SH-SY5Y (cell line): Measurements from ENCODE around the gene GPR35.

Experiments
- GATA2 ChIP-seq: IDR thresholded peaks from 2 replicates; pipeline ENCODE4 v1.6.1; 2011; ENCODE audit warnings: mild to moderate bottlenecking, low read depth, low read length
- GATA3 ChIP-seq: IDR thresholded peaks from 2 replicates; pipeline ENCODE4 v1.6.1; 2011; ENCODE audit warnings: low read depth, mild to moderate bottlenecking, low read length, moderate library complexity

GPR35 gene

DNA sequence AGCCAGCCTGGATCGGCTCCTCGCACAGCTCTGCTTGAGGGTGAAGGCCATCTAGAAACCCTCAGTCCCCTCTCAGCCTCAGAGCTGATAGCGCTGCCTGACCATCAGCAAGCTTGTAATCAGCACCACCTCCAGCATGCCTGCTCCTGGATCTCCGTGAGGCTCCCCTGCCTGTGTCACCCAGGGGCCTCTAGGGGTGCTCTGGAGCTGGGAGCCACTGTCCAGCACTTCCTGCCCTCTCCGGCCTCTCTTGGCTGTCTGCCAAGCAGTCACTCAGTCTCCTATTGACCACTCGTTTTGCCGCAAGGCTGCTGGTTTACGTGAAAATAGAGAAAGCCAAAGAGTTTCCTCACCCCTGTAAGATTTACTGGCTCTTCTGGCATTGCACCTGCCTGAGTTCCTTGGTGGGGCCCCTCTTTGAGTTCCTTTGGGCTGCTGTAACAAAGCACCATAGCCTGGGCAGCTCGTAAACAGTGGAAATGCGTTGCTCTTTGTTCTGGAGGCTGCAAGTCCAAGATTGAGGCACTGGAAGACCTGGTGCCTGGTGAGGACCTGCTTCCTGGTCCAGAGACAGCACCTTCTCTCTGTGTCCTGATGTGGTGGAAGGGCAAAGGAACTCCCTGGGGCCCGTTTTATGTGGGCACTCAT is 20.9 kb upstream of the GPR35 start:
- no peak for TF ChIP-seq GATA2
- no peak for TF ChIP-seq GATA3

DNA sequence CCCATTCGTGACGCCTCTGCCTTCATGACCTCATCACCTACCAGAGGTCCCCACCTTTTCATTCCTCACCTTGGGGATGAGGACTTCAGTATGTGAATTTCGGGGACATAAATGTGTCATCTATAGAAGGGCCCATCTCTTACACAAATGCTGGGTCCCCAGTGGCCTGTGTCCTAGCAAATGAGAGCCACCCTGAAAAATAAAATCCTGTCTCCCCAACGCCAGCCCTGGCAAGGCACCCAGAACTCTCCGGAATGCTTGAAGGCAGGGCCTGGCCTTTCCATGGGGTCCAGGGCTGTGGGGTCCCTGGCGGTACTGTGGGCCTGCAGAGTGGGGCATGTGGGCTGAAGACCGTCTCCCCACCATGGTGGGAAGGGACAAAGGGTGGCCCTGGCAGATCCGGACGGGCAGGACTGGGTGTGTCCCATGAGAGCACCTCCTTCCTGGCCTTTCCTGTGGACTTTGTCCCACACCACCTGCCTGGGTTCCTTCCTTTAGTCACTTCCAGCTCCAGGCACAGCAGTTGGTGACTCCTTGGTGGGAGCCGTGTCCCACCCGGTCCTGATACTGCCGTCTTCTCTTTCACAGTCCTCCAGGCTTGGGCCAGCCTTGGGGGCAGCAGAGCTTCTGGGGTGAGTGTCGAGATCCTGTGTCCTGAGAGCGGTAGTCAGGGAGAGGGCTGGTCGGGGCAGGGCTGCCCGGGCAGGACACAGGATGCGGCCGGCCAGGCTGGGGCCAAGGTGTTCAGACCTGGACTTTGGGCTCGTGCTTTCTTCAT is 20.2 kb upstream of the GPR35 start:
- no peak for TF ChIP-seq GATA2
- TF ChIP-seq GATA3, result no peak

DNA sequence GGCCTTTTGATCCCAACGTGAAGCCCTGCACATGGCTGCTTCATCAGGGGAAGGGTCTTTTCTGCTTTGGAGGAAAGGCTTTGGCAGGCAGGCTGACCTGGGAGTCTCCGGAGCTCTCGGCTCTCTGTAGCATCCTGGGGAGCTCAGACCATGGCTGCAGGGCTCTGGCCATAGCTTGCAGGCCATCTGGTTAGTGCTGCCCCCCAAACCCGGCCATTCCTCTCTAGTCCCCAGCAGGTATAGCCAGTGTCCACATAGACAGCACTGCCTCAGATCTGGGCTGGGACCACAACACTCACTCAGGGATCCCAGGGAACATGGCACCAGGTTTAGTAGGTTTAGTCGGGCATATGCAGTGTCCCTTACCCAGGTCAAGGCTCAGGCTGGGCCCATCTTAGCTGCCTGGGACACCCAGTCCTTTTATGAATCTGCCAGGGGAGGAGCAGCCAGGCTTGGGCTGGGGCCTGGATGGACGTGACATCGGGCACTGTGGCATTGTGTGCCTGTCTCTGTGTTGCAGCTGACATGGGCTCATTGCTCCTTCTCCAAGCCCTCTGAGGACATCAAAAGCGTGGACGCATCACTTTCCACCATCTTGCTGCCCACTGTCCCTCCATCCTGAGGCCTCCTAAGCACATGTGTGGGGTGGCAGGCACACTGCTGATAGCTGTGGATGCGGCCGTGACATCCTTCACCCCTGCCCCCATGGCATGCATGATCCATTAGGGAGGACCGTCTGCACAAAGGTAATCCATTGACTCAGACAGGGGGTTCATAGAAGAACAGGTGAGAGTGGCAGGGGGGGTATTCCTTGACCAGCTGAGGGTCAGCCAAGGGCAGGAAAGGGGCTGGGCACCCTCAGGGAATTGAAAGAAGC is 19.2 kb upstream of the GPR35 start:
- TF ChIP-seq GATA2, result no peak
- no peak for TF ChIP-seq GATA3

DNA sequence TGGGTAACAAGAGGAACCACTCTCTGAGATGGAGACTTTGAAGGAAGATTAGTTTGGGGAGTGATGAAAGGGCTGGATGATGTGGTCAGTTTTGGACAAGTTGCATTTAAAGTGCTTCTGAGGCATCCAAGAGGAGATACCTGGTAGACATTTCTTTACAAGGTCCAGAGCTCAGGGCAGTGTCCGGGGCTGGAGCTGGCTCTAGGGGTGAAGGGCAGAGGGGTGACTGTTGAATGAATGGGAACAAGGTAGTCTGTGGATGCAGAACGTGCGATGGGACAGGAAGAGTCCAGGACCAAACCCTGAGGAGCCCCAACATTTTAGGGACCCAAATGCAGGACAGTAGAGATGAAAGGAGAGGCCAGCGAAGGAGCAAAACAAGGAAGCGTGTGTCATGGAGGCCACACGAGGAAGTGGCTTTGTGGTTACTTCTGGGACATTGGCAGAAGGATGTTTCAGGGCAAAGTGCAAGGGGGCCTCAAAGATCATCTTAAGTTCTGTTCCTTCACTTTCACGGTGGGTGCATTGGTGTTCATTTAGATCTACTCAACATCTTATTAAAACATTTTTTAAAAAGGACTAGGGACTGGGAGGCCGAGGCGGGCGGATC is 13.6 kb upstream of the GPR35 start:
- TF ChIP-seq GATA2, result no peak
- TF ChIP-seq GATA3, result no peak

DNA sequence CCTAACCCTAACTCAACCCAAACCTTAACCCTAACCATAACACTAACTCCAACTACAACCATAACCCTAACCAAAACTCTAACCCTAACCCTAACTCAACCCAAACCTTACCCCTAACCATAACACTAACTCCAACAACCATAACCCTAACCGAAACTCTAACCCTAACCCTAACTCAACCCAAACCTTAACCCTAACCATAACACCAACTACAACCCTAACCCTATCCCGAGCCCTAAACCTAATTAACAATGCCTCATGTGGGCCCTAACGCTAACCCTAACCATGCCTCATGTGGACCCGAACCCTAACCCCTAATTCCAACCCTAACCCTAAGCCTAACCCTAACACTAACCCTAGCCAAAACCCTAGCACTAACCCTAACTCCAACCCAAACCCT is 11.5 kb upstream of the GPR35 start:
- no peak for TF ChIP-seq GATA3
- TF ChIP-seq GATA2, result no peak

DNA sequence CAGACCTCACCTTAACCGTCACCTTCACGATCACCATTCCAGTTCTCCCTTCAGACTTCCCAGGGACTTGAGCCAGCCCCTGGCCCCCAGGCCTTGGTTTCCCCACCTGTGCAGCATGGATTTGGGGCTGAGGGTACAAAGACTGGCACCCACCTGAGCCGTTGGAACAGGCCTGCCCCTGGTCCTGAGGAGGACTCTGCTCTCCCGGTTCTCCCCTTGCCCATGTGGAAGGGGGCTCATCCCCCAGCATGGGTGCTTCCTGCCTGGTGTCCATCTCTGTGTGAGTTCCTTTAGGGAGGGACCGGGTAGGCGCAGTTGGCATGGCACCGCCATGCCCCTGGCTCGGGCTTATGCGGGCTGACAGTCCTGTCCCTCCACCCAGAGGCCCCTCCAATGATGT is 10.9 kb upstream of the GPR35 start:
- TF ChIP-seq GATA2 (no peak), GATA3 (no peak)

DNA sequence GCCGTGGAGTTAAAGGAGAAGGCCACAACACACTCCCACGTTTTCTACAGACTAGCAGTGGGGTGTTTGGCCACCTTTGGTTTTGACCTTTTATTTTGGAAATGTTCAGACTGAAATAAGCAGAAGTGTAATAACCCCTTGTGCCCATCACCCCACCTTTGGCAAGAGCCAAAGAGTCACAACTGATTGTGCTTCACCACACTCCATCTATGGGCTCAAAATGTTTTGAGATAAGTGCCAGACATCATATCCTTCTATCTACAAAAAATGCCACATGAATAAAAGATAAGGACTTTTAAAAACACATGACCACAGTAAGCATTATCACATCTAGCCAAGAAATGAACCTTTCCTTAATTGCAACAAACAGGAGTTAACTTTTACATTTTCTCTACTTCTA is 9.9 kb upstream of the GPR35 start:
- TF ChIP-seq GATA3 (no peak), GATA2 (no peak; the same call in 1 of the 2 replicates)

DNA sequence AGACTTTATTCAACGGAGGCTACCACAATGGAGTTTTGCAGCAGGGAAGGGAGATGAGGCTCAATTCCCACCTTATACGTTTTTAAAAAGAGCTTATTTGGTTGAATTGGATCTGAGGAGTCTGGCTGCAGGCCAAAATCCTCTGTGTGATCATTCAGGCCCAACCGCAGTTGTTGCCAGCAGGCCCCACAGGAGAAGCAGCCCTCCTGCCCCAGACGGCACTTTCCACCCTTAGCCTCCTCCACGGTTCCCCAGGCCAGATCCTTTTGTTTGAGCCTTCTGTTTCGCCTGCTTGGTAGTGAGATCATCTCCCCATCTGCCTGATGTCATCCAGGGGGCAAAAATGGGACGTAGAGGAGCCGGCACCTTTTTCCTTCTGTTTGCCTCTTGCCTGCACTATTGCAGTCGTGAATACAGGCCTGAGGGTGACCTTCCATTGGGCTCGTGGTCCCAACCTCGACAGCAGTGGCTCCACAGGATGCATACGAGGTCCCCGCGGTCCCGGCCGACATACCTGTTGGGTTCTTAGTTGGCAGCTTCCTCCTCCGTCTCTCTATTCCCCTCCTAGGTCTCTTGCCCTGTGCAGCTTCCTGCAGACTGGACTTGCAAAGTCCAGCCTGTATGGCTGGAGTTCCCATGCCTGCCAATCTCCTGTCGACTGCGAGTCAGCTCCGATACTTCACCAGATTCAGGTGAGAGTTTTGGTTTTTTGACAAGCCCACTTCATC is 9.3 kb upstream of the GPR35 start:
- TF ChIP-seq GATA3 (no peak), GATA2 (no peak)

DNA sequence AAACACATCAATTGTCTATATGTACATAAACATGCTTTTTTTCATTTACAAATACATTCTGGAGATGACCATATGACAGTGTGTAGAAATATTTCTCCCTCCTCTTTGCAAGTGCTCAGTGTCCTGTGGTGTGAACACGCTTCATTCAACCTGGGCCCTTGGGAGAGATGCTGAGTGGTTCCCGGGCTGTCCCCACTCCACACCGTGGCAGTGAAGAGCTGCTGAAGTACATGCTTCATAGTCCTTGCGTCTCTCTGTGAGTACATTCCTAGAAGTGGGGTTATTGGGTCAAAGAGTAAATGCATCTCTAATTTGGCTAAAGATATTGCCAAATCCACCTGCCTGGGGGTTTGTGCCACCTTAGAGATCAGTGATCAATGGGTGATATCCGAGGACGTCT is 6.5 kb upstream of the GPR35 start:
- TF ChIP-seq GATA2, result no peak
- TF ChIP-seq GATA3, result no peak

DNA sequence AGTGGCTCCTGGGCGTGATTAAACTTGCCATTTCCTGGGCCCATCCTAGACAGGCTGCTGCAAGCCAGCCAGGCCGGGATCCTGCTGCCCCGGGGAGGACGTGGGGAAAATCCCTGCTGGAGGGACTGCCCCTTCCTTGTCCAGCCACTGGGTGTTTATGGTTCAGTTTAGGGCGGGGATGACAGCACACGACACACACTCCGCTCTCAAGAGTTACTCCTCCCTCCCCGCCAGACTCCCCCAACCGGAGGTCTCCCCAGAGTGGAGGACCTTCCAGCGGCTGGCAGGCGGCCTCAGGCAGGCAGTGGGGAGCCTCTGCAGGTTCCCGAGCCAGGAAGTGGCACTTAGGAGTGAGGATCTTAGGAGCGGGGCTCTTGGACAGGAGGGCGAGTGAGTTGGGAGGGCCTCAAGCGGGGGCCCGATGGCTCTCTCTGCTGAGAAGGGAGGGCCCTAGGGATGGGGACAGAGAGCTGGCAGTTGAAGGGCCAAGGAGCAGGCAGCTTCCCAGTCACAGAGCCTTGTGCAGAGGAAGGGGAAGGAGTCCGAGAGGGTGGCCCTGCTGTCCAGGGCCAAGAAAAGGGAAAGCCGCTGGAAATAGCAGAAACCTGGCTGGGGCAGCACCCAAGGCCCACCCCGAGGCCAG is 5.7 kb upstream of the GPR35 start:
- TF ChIP-seq GATA3, result no peak
- TF ChIP-seq GATA2, result no peak

DNA sequence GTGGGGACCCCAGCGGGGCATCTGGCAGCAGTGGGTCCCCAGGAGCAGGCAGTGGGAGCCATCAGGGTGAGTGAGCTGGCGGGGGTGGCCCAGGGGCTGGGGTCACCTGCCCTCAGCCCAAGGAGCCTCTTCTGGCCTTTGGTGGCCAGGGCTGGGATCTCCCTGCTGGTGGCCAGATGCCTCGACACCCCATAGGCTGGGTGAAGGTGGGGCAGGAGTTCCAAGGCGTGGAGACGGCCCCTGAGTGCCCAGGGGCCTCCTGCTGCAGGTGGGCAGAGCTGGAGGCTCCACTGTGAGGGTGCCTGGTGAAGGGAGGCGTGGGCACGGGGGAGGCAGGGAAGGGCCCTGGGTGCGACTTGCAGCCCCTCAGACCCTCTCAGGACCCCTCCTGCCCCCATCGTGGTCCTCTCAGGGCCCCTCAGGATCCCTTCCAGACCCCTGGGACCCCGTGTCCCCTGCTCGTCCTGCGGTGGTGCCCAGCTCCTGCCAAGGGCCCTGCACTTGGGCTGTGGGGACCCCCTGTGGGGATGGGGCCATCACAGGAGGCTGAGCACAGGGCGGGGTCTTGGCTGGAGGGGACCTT is 5.0 kb upstream of the GPR35 start:
- no peak for TF ChIP-seq GATA3
- no peak for TF ChIP-seq GATA2

DNA sequence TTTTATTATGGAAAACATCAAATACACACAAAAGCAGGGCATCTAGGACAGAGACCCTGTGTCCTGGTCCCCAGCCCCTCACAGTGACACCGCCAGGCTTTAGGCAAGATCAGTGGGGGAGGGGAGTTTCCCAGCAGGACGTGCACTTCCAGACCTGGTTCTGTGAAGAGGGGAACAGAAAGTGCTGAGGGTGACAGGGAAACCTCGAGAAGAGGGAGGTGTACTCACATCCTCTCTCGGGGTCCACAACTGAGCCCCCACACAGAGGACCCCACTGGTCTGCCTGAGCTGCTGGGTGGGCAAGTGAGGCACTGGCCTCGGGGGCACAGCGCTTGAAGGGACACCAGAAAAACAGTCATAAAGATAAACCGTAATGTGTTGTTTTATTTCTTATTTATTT is 4.4 kb upstream of the GPR35 start:
- TF ChIP-seq GATA3 (no peak), GATA2 (no peak)

DNA sequence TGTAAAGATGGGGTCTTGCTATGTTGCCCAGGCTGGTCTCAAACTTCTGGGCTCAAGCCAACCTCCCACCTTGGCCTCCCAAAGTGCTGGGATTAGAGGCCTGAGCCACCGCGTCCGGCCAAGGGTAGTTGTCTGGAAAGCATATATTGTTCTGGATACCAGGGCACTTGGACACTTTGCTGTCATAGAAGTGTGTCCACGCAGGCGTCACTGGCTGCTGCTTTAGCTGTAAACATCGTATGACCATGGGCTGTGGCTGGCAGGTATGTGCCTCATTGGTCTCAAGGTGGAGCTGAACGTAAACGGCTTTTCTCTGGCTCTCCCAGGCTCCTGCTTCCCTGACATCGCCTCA is 3.2 kb upstream of the GPR35 start:
- TF ChIP-seq GATA3, result no peak
- TF ChIP-seq GATA2, result no peak
